ENCODE measurements around the gene TMBIM1.
"Not testable (repeated sequence)": the region's sequence is repeated elsewhere in the genome, so short reads cannot be mapped to it uniquely, and the experiment has no call there.

TMBIM1 gene

DNA sequence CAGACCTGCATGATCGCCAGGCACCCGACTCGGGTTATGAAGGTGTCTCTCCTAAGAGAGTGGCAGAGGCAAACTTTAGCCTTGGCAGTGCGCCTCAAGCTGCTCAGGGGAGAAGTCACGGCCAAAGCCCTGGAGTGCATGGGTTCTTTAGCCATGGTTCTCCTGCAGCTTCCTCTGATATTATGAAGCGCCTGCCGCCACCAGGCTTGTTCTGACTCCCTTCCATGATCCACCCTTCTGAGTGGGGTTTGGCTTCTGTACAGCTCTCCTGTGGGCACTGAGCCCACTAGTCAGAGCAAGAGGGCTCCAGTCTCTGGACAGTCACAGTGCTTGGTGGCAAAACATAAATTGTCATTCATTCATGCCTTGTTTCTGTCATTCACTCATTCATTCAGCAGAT lies 25.9 kb upstream of the TMBIM1 start:
- no peak overlapping the region for H3K4me3 ChIP-seq (ENCODE audit: low read depth, low read length)

DNA sequence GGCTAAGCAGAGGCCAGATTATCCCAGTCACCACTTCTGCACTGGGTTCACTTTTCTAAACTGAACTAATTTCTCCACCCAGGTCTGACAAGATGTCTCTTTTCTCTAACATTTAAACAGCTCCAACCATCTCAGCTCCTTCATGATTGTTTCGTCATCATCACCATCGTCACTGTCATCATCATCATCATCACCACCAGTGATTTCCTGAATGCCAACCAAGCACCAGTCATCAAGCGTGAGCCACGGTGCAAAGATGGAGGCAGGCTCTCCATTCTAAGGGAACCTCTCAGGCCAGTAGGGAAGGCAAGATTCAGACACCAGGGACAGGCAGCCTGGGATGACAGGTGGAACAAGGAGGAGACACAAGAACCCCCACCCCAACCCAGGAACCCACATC lies 25.5 kb upstream of the TMBIM1 start:
- no peak overlapping the region for H3K4me3 ChIP-seq (ENCODE audit: low read depth, low read length)

GRCh38 chr2:218317303-218317630 lies 25.0 kb upstream of the TMBIM1 start:
- no peak overlapping the region for H3K4me3 ChIP-seq (ENCODE audit: low read depth, low read length)

DNA sequence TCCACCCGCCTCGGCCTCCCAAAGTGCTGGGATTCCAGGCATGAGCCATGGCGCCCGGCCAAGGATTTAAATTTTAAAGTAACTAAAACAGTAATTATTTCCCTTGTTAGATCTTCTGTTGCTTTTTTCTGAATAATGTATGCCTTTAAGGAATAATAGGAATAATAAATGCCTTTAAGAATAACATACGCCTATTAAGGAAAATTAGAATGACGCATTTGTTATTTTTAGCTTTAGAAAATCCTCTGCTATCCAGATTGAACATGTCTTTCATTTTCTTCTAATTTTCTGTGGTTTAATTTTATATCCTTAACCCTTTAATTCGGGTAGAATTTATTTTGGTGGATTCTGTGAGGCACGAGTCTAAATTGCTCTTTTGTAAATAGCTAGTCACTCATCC lies 23.1 kb upstream of the TMBIM1 start:
- H3K4me3 ChIP-seq (ENCODE audit: low read depth, low read length): no peak overlapping the region

DNA sequence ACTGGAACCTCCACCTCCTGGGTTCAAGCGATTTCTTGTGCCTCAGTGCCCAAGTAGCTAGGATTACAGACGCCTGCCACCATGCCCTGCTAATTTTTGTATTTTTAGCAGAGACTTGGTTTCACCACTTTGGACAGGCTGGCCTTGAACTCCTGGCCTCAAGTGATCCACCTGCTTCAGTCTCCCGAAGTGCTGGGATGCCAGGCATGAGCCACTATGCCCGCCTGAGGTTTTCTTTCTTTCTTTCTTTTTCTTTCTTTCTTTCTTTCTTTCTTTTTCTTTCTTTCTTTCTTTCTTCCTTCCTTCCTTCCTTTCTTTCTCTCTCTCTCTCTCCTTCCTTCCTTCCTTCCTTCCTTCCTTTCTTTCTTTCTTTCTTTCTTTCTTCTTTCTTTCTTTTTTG lies 22.5 kb upstream of the TMBIM1 start:
- H3K4me3 ChIP-seq (ENCODE audit: low read depth, low read length): not testable (repeated sequence)

DNA sequence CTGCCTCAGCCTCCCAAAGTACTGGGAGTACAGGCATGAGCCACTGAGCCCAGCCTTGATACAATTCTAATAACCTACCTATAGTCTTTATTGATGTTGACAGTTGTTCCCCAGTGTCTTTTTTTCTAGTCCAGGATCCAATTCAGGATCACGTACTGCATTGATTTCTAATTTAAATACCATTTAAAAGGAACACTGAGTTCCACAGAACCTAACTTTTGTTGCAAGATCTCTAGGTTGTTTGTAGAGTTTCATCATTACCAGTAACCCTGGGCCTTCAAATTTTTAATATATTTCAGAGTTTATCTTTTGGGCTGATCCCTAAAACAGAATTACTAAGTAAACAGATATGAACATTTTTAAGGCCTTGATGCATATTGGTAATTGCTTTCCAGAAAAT lies 21.1 kb upstream of the TMBIM1 start:
- no peak overlapping the region for H3K4me3 ChIP-seq (ENCODE audit: low read depth, low read length)

- H3K4me3 ChIP-seq (ENCODE audit: low read depth, low read length): no peak overlapping the region
These were observed 20.0 kb upstream of the TMBIM1 start for GRCh38 chr2:218312267-218312756.

GRCh38 chr2:218311541-218312266 lies 19.4 kb upstream of the TMBIM1 start:
- not testable (repeated sequence) for H3K4me3 ChIP-seq (ENCODE audit: low read depth, low read length)

GRCh38 chr2:218310853-218311540 lies 18.7 kb upstream of the TMBIM1 start:
- H3K4me3 ChIP-seq (ENCODE audit: low read depth, low read length): no peak overlapping the region

GRCh38 chr2:218307415-218308090 lies 15.2 kb upstream of the TMBIM1 start:
- no peak overlapping the region for H3K4me3 ChIP-seq (ENCODE audit: low read depth, low read length)

- H3K4me3 ChIP-seq (ENCODE audit: low read depth, low read length): no peak overlapping the region
These were observed 14.0 kb upstream of the TMBIM1 start for GRCh38 chr2:218306184-218306920.

DNA sequence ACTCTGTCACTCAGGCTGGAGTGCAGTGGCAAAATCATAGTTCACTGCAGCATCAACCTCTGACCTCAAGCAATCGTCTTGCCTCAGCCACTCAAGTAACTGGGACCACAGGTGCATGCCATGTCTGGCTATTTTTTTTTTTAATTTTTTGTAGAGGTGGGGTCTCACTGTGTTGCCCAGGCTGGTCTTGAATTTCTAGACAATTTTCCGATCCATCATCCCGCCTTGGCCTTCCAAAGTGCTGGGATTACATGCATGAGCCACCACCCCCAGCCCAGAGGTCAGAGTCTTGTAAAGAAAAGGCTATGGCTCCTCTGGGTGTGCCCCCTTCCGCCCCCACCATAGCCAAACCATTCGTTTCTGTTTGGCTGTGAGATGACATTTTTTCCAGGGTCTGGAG lies 13.1 kb upstream of the TMBIM1 start:
- no peak overlapping the region for H3K4me3 ChIP-seq (ENCODE audit: low read depth, low read length)

DNA sequence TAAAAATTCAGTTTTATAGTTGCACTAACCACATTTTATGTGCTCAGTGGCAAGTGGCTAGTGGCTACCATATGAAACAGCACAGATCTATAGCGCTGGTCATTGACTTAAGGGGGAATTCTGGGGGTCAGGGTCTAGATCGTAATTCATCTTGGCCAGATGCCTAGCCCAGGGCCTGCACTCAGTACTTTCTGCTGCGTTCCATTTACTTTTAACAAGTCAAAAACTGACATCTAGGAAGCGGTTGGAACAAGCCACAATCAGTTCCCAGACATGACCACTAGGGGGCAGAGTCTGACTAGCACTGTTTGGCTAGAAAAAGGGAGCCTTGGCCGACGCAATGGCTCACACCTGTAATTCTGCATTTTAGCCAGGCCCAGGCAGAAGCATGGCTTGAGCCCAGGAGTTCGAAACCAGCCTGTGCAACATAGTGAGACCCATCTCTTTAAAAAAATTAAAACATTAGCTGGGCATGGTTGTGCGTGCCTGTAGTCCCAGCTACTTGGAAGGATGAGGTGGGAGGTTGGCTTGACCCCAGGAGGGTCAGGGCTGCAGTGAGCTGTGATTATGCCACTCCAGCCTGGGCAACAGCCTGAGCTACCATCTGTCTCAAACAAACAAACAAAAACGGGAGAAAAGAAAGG lies 9.0 kb upstream of the TMBIM1 start:
- H3K4me3 ChIP-seq (ENCODE audit: low read depth, low read length): no peak overlapping the region

DNA sequence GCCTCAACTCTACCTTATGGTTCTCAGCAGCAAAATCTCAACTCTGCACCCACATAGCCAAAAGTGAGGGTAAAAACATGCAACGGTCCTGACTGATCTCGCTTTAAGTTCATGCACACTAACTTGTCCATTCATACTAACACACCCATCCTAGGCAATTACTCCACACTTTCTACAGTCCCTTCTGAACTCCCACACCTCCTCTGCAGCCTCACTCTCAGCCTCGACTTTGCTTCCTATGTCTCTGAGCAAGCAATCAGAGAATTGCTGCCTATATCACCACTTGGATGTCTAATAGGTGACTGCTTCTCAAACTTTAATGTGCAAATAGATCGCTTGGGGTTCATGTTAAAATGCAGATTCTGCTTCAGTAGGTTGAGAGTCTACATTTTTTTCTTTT lies 7.8 kb upstream of the TMBIM1 start:
- no peak overlapping the region for H3K4me3 ChIP-seq (ENCODE audit: low read depth, low read length)

DNA sequence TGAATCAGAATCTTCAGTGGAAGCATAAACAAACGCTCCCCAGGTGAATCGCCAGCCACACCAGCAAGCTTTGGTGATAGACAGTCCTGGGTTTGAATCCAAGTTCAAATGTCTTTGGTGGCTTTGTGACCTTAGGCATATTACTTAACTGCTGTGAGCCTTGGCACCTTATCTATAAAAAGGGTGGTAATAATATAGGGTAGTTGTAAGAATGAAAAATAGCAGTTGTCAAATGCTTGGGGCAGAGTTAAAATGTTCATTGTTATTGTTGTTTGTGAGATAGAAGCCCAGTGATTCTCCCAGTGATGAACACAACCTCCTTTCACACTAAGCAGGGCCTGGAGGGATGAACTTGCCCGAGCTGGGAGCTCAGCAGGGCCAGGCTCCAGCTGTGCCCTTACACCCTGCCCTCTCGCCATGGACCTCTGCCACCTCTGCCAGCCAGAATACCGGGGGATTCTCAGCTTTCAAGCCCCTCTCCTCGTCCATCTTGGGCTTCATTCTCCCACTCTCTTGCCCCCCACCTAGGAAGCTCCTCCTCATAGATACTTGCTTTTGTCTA lies 6.1 kb upstream of the TMBIM1 start:
- no peak overlapping the region for H3K4me3 ChIP-seq (ENCODE audit: low read depth, low read length)

DNA sequence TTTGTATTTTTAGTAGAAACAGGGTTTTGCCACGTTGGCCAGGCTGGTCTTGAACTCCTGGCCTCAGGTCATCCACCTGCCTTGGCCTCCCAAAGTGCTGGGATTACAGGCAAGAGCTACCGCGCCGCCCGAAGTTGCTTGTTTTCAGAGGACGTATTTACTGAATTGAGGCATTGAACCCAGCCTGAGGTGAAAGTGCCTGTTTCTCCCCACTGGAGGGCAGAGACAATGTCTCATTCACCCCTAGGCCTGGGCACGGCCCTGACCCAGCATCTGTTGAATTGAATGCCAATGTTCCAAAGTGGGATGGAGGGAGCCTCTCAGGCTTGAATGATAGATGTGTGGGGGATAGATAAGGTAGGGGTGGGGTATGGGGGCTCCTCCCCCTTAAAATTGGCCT lies 4.5 kb upstream of the TMBIM1 start:
- H3K4me3 ChIP-seq (ENCODE audit: low read depth, low read length): no peak overlapping the region

GRCh38 chr2:218296200-218296599 lies 3.9 kb upstream of the TMBIM1 start:
- H3K4me3 ChIP-seq (ENCODE audit: low read depth, low read length): no peak overlapping the region

DNA sequence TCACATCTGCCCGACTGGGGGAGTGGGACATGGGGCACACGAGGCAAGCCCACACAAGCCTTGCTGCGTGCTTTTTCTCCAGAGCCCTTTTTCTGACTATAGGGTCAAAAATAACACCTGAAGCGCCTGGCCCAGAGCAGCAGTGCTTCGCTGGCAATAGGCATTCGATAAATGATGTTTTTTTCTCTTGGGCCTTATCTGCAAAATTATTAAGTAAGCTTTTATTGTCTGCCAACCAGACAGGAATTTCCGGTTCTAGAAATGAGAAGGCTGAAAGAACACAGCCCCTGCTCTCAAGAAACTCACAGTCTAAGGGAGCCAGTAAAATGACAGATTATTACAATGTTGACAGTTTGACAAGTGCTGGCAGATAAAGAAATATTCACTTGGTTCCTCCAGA lies 2.7 kb upstream of the TMBIM1 start:
- no peak overlapping the region for H3K4me3 ChIP-seq (ENCODE audit: low read depth, low read length)

DNA sequence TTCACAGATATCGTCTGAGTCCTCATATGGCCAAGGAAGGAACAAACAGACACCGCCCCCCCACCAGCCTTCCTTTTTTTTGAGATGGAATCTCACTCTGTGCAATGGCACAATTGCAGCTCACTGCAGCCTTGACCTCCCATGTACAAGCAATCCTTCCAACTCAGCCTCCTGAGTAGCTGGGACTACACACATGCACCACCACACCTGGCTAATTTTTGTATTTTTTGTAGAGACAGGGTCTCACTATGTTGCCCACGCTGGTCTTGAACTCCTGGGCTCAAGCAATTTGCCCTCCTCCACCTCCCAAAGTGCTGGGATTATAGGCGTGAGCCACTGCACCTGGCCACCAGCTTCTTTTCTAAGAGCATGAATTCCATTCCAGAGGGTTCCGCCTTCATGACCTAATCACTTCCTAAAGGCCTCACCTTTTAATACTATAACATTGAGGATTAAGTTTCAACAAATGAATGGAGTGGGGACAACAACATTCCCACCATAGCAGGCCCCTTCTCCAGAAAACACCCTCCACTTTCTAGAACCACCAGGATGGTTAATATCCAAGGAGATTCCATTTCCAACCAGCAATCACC lies 2.2 kb upstream of the TMBIM1 start:
- no peak overlapping the region for H3K4me3 ChIP-seq (ENCODE audit: low read depth, low read length)

DNA sequence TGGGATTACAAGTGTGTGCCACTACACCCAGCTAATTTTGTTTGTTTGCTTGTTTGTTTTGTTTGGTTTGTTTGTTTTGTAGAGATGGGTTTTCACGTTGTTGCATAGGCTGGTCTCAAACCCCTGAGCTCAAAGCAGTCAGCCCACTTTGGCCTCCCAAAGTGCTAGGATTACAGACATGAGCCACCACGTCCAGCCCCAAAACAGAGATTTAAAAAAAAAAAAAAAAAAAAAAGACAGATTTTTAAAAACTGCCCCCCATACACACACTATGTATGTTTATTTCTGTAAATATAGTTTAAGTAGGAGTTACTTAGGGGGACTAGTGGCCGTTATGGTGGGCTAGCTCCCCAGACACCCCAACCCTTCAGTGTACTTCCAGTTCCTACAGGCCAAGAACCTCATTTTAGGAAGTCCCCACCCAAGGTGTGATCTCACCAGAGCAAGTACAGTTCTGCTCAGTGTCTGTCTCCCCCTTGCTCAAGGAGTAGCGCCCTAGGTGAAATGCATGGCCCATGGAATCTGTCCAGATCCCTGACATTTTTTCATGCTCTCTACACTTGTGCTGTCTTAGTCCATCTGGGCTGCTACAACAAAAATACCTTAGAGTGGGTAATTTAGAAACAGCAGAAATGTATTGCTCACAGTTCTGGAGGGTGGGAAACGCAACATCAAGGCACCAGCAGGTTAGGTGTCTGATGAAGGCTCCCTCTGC lies 1.6 kb upstream of the TMBIM1 start:
- H3K4me3 ChIP-seq (ENCODE audit: low read depth, low read length): no peak overlapping the region

Measured in iPS-11a (cell line).